Renal cortical epithelial cell (primary cell): ENCODE measurements around the gene KIRREL3. TPM values are rescaled to one million over a fixed set of nuclear protein-coding genes. Genes with fewer than 3 reads are reported as not detected.

ENCODE experiments used
- DNase-seq: peaks from one replicate; pipeline ENCODE4 v3.0.0-alpha.2; 2011; ENCODE audit warnings: low read depth
- total RNA-seq: library from RNA; depleted of rRNA; stranded (reverse); fragments of >200 nt; gene quantifications from 2 replicates; pipeline ENCODE4 v1.2.3, GENCODE V29; 2014

KIRREL3 gene
- total RNA-seq, 1 donor from 2014 or later, result 0.10 TPM

DNA sequence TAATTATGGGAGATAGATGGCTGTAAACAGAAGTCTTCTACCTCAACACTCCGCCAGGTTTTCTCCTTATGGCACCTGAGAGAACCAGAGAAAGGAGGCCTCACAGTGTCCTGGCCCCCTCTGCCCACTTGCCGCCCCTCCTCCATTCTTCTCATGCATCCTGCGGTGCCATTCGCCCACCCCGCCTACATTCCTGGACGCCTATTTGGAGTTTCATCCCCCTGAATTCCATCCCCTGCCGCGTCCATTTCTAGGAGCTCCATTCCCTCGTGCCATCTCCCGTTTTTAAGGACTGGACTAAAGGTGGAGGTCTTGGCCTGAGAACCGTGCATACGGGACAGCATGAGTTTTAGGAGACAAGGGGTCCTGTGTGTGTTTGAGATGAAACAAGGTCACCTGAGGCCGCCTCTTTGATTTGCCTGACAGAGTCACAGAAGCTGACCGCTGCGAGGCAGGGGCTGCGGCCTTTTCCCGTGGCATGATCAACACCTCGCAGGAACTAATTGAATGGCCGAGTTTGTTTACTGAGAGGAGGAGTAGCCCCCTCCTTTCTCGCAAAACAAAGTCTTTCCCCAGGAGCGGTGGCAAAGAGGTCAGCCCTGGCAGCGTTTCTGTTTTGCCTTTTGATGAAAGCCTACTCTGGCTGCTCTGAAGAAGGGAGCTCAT is 398.9 kb downstream of the KIRREL3 start:
- no peak for DNase-seq

DNA sequence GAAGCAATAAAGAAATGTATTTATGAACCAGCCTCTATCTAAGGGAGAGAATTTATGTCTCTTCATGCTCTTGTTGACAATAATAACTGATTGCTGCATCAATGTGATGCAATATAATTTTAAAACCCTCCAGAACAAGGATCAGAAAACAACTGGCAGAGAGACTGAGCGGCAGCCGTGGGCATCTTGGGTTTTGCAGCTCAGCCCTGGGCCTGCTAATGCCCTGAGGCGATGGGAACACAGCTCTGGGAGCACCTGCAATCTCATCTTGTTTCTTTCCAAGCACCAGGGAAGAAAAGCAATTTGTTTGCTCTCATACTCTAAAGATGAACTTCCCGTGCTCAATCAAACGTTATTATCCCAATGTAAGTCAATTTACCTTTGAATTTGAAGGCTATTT is 399.4 kb downstream of the KIRREL3 start:
- DNase-seq, result no peak

DNA sequence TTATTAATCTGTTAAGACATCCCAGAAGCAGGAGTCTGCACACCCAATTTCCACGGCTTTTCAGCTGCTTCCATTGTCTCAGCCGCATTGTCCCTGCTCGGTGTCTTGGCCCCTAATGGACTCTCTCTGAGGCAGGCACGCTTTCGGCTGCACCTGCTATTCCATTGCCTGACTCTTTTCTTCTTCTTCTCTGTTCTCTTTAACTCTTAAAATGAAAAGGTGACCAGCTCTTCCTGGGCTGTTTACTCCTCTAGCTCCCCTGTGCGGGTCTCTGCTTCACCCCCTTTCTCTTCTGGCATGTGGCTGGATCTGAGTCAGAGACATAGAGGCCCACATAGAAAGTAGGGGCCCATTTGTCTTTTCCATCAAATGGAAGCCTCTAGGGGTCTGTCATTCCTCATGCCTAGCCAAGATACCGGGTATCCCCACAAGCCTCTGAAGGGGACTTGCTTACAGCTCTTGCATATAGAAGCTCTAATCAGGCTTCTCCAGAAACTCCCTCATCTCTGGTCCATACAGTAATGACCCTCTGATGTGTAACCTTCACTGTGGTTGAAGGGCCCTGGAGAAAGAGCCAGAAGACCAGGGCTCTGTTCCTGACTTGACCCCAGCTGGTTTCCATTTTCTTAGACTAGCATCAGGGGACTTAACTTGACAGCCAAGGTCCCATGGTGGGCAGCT is 401.2 kb downstream of the KIRREL3 start:
- no peak for DNase-seq

DNA sequence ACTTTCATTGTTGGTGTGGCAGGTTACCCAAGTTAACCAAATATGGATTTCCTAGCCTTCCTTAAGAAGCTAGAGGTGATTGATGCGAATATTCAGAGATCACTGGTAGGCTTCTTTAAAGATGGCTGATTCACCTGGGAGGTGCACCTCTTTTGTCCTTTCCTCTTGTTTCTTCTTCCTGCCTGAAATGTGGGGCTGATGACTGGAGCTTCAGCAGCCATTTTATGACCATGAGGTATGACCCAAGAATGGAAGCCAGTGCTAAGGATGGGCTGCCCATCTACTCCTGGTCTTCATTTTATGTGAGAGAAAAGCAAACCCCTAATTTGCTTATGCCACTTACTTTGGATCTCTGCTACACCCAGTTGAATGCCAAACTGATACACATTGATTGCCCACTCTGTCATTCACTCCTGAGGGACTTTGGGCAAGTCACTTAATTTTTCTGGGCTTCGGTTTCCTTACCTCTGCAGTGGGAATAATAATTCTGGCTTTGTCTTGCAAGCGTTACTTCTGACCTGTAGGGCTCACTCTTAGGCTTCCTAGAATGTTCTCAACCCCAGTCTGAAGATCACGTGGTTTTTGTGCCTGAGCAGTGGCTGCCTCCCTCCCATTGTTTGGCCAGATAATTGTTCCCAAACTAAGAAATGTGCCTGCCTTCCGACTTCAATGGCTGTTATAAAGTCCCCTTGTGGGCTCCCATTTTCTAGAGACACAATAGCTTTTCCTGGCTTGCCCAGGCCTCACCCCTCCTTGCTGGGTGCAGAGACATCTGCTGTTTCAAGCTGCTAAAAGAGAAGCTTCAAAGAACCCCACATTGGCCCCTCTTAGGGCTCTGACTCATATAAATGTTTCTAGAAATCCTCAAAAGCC is 402.0 kb downstream of the KIRREL3 start:
- DNase-seq, result no peak

DNA sequence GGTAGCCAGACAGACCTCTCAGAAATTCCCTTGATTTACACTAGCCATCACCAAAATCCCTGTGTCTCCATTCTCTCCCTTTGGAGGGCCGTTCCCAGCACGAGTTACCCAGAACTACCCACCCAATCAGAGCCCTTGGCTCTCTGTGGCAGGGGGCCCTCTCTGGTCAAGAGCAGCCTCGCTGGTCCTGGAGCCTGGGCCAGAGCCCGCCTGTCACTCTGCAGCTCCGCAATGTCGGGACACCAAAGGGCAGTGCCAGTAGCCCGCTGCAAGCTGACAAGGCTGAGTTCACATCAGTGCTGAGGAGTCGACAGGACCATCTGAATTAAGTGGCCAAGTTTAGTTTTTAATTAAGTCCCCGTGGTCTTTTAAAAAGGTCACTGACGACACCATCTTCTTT is 403.5 kb downstream of the KIRREL3 start:
- no peak for DNase-seq

DNA sequence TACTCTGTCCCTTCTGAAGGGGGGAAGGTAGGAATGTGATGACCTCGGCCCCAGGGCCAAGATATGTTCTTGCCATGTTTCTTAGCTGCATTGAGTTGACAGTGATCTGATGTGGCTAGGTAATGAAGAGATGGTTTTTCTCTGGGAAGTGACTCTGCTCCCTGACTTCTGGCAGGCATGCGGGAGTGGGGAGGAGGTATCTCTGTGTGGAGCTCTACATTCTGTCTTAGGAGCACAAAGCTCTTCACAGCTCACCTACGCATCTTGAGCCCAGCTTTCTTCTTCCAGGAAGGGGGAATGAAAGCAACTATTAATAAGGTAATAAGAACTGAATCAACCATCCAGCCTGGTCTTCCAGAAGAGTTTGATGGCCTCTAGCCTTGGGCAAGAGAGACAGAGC is 404.1 kb downstream of the KIRREL3 start:
- no peak for DNase-seq

DNA sequence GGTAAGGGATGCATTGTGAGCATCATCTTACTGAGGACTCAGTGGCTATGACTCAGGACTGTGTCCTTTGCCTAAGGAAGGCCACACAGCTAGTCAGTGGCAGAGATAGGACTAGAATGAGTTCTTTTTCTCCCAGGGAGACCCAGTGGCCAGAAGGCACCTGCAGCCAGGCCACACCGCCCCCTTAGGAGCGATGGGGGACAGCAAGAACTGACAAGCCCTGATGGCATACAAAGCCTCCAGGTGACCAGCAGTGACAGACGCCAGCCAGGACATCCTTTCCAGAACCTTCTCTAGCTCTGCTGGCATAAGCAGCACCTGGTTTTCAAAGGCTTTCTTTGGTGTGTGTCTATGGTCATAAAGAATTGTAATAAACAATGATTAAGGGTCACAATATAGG is 405.0 kb downstream of the KIRREL3 start:
- no peak for DNase-seq

DNA sequence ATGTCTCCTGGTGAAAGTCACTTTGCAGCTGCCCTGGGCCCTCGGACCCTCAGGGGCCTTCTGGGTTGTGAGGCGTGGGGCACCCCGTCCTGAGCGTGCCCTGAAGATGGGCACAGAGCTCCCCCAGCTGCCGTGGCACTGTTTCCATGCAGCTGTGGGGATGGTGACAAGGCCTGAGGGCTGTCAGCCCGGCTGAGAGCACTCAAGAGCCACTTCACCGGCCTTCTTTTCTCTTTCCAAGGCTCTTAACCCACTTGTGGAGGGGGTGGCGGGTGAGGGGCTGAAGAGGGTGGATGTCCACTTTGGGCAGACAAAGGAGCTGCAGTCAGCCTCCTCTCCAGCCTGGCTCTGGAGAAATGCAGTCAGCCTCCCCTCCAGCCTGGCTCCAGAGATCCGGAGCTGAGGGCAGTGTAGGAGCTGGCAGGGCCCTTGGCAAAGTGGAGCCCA is 405.6 kb downstream of the KIRREL3 start:
- no peak for DNase-seq

DNA sequence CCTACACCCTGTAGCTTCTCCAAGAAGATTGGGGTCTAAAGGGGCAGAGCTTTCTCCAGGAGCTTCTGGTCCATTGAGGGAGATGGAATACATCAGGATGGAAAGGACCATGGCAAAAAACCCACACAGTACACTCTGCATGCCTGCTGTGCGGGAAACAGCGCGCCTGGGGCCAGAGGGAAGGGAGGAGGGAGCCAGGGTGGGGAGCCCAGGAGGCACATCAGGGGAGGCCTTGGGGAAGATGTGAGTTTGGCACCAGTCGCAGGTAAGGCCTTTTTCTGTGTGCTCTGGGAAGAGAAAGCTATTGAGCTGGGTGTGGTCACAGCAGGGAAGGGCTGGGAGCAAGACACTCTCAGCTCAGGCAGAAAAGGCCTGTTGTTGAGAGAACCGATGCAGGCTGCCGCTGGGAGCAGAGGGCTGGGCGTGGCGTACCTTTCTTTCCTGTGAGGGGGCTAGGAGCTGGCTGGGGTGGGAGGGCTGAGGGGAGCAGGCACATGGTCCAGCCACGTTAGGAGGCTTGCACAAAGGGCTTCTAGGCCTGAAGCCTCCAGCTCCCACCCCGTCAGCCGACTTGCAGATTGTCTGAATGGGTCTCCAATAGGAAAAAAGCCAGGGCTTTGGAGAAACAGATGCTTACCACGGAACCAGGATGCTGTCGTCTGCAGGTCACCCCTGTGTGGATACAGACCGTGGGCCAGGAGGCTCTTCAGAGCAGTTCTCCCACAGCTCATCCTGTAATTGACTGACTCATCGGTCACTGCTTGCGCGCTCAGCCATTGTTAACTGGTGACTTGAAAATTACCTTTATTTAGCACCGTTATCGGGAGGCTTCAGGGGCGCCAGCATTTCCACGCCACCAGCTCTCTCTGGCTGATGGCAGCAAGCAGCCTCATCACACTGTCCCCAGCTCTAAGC is 407.8 kb downstream of the KIRREL3 start:
- DNase-seq, result no peak

DNA sequence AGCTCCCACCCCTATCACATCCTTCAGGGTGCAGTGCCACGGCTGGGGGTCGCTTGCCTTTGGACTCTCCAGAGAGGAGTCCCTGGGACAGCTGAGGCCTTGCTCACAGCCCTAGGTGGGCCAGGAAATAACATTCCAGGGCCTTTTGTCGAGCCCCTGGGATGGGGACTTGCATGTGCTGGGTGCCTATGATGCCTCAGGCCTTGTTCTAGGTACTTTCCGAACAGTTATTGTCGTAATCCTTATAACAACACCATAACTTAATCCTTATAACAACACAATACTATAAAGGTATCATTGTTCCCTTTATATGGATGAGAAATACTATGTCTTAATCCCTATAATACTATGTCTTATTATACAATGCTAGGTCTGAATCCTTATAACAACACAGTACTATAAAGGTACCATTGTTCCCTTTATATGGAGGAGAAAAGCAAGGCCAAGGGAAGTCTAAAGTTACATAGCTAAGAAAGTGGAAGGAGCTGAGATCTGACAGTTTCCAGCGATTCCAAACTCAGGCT is 408.5 kb downstream of the KIRREL3 start:
- DNase-seq, result no peak

DNA sequence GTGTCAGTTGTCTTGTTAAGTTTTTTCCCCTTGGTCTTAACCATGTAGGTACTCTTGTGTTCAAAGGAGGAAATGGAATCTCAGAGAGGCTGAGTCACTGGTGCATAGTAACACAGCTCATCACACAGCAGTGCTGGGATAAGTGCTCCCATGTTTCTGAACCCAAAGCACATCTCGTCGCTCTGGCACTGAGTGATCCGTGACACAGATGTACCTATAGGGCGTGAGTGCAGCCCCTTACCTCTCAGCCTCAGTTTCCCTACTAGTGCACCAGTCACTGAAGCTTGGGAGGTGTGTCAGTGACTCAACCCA is 411.1 kb downstream of the KIRREL3 start:
- DNase-seq, result no peak

DNA sequence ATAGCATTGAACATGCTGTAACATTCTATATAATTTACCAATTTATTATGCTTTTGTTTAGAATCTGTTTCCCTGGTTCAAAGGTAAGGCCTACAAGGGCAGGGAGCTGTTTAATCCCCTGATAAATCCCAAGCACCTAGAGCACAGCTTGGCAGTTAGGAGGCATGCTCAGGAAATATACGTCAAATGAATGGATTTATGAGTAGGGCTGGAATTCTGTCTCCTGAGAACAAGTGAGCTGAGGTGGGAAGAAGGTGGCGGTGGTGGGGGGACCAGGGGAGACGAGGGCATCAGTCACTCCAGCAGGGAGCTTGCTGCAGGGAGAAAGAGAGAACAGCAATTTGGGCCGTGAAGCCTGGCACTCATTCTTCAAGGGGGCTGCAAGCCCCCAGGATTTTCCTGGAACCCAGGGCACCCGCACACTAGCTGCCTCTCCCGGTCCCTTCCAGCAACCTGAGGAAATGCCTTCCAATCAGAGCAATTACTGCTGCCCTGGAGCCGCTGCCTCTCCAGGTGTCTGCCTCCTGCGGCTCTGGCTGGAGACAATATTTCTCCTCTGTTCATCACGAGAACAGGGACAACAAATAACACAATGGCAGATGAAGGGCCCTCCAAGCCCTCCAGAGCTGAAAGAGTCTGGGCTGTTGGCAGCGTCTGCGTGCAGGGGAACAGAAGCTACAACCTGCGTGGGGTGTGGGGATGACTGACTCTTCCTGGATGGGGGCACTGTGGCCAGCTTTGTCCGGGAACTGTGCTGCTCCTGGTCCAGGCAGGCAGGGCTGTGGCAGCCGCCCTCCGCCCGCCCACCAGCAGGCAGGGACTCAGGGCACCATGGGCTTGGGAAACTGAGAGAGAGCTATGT is 411.7 kb downstream of the KIRREL3 start:
- no peak for DNase-seq

DNA sequence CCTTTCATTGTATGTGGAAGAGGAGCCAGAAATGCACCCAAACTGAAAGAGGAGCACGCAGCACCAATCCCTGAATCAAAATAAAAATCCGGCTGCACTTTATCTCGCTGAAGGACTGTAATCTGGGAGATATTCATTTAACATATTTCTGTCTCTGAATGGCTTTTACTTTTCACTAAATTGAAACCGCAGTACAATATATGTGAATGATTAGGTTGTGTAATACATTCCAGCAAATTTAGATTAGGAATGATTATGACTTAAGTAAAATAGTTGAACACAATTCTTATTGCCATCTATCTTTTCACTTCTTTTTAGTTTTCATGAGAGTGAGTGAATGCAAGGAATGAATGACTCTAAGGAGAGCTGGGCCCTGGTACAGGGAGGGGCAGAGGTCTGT is 413.0 kb downstream of the KIRREL3 start:
- no peak for DNase-seq

DNA sequence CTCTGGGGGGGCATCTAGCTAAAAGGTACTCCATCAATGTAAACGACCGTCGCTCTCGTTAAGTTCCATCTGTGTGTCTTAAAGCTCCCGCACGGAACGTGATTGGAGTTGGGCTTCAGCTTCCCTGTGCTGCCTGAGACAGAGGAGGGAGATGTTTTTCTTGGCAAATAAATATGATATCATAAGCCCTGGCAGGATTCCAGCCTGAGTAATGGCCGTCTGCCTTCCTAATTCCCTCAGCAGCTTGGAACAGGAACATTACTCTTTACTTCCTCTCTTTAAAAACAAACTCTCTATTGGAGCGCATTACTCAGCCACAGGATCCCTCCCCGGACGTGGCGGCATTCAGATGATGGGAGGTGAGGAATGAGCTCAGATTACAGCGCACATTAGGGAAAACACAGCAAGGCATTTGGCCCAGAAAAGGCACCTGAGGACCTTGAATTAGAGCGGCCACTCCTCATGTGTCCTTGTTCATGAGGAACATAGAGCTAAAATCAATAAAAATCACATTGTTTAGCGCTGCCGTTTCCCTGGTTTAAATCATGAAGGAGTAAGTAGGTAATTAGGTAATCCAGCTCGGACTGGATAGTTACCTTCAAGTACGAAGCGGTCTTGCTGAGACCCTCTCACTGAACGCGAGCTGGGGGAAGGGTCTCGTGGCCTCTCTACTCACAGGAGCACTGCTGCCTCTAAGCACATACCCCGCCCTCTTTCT is 414.6 kb downstream of the KIRREL3 start:
- DNase-seq, result peak; percentile 70

DNA sequence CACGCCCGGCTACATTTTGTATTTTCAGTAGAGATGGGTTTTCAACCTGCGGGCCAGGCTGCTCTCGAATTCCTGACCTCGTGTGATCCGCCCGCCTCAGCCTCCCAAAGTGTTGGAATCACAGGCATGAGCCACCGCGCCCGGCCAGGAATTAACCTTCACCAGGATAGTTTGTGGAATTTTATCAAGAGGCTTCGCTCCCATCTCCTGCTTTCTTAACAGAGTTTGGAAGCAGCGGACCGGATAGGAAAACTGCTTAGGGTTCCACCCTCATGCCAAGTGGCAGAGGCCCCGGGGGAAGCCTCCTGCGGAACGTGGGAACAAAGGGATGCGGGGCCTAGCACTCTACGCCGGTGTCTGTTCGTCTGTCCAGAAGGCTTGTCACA is 415.2 kb downstream of the KIRREL3 start:
- no peak for DNase-seq

DNA sequence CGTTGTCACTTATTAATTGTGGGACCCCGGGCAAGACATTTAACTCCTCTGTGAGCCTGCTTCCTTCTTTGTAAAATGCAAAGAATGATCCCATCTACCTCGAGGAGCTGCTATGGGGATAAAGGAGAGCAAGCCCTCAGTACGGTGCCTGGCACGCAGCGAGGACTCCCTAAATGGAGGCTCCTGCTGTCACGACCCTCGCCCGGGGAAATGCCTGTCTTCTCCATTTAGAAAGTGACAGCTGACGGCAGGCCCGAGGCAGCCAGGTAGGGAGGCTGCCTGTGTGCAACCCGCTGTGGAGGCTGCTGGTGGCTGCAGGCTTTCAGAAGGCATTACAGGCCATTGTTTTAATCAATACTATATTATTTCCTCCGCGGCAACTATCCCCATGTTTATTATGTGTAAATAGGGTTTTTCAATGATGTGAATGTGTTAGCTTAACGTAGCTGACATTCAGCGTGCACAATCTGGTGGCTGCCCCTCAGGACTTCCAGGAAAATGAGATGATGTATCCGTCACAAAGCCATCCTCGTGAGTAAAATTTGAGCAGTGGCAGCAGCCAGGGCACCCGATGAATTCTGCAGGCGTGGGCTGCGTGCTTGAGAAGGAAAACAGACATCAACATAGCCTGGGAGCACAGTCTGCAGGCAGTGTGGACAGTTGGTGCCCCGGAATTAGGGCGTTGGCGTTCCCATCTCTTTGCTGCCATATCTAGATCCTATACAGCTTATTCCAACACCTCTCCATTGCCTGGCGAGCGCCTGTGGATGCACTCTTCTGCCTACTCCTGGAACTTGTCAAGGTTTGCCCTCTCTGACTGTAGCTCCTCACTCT is 416.8 kb downstream of the KIRREL3 start:
- no peak for DNase-seq

DNA sequence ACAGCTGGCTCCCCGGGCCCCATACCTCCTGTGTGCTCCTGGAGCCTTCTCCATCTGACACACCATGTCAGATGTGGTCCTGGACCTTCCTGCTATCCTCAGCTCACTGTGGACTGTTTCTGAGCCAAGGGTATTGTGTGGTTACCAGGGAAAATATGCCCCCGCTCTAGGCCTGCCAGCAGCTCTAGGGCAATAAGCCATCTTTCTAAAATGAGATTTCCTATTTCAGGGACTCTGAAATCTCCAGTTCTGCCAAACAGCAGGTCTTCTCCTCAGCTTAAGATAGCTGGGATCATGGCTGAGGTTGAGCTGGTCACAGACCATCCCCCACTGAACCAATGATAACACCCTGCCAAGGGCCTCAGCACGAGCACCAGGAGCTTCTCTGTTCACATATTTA is 417.5 kb downstream of the KIRREL3 start:
- no peak for DNase-seq

DNA sequence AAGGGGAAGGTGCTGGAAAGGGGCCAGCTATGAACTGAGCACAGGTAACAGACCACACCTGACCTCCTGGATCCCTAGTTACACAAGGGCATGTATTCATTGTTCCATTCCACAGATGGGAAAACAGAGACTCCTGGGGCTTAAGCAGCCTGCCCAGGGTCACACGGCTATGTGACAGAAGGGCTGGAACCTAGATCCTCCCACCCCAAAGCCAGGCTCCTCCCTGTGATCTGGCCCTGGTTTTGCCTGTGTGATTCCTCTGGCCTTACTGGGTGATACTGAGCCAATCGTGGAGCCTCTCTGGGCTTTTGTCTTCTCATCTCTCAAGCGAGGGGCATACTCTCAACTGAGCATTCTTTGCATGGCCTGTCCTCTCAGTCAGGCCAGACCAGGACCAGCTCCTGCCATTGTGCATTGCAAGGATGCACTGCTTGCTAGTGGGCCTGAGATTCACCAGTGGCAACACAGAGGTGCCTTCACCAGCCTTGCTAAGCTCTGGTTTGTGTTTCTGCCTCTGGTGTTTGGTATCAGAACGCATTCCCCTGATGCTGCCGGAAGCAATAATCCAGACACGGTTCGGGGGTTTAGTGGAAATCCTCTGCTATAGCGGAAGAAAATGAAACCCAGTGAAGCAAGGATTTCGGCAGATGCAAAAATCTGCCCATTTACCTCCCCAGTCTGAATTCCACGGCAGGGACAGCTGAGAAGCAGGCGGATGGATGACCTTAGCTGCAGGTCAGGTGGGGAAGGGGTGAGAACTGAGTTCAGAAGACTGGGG is 418.5 kb downstream of the KIRREL3 start:
- no peak for DNase-seq
